H1 (cell line): ENCODE results near the gene KCNC4. TPM values are rescaled to one million over a fixed set of nuclear protein-coding genes. Genes with fewer than 3 reads are reported as not detected.

Experiments
- CTCF ChIA-PET: fragments of 300-600 bp; sonication (Branson Sonifier 250); formaldehyde crosslinking; loops from one replicate; lab custom pipeline; 2021; ENCODE audit not compliant: partially characterized antibody; lab: Charles Lee
- POLR2A ChIA-PET: fragments of 300-600 bp; sonication (Branson Sonifier 250); formaldehyde crosslinking; loops from one replicate; lab custom pipeline; 2021; ENCODE audit warnings: inconsistent platforms; ENCODE audit not compliant: partially characterized antibody; lab: Charles Lee
- DNase-seq, 2 experiments: peaks; one replicate each; pipeline versions ENCODE4 v3.0.0 to v3.0.0-alpha.2; 2010 to 2022; ENCODE audit warnings: low spot score in 2 of 2, low read depth in 1 of 2, mixed read lengths in 1 of 2
- FAIRE-seq: peaks from 2 replicates; lab custom pipeline; 2011; peaks lifted over from hg19 to GRCh38; lab: Jason Lieb, UNC
- H2AFZ ChIP-seq: 2 replicates; pipeline ENCODE4 v1.8.1; 2012; ENCODE audit warnings: low read length, inconsistent platforms
- H2AK5ac ChIP-seq: 2 replicates; pipeline ENCODE4 v1.6.1; 2013; ENCODE audit warnings: low read depth, low read length
- H2BK120ac ChIP-seq: replicated peaks from 2 replicates; pipeline ENCODE3; 2013; ENCODE audit warnings: low read depth, low read length, inconsistent platforms
- H2BK12ac ChIP-seq: 2 replicates; pipeline ENCODE4 v1.6.1; 2013; ENCODE audit warnings: low read depth, low read length
- H2BK15ac ChIP-seq: 2 replicates; pipeline ENCODE4 v1.6.1; 2013; ENCODE audit warnings: low read length
- H2BK20ac ChIP-seq: 2 replicates; pipeline ENCODE4 v1.6.1; 2013; ENCODE audit warnings: low read length
- H2BK5ac ChIP-seq: 2 replicates; pipeline ENCODE4 v1.6.1; 2013; ENCODE audit warnings: low read depth, low read length
- H3K14ac ChIP-seq: 2 replicates; pipeline ENCODE4 v1.6.1; 2013; ENCODE audit warnings: inconsistent platforms; ENCODE audit not compliant: insufficient read length
- H3K18ac ChIP-seq: 2 replicates; pipeline ENCODE4 v1.6.1; 2013; ENCODE audit warnings: low read length; ENCODE audit errors: extremely low read depth
- H3K23ac ChIP-seq: 2 replicates; pipeline ENCODE4 v1.6.1; 2013; ENCODE audit warnings: inconsistent platforms; ENCODE audit not compliant: insufficient read length
- H3K23me2 ChIP-seq: 2 replicates; pipeline ENCODE4 v1.6.1; 2013; ENCODE audit warnings: low read depth, low read length
- H3K27ac ChIP-seq: 2 replicates; pipeline ENCODE4 v1.6.1; 2011; ENCODE audit warnings: low read depth, low read length, inconsistent platforms
- H3K27me3 ChIP-seq, 4 experiments: replicated peaks in 1 of 4; 1 replicate in 1 of 4; 2 replicates in 3 of 4; pipeline versions ENCODE4 v1.6.1 to v1.8.1; 2011 to 2013; ENCODE audit warnings: low read length in 3 of 4, mild to moderate bottlenecking in 3 of 4, inconsistent platforms in 2 of 4, mixed read lengths in 2 of 4, moderate library complexity in 1 of 4; ENCODE audit not compliant: control insufficient read depth in 3 of 4, insufficient read depth in 3 of 4; ENCODE audit errors: extremely low read depth in 1 of 4
- H3K36me3 ChIP-seq, 4 experiments: 2 replicates each; pipeline versions ENCODE4 v1.6.1 to v1.8.1; 2011 to 2013; ENCODE audit warnings: mild to moderate bottlenecking in 4 of 4, low read length in 3 of 4, moderate library complexity in 2 of 4, control low read depth in 1 of 4, inconsistent platforms in 1 of 4; ENCODE audit not compliant: insufficient read depth in 4 of 4, control insufficient read depth in 2 of 4
- H3K4ac ChIP-seq: replicated peaks from 2 replicates; pipeline ENCODE3; 2013; ENCODE audit warnings: low read length, low read depth, mixed read lengths, inconsistent platforms; ENCODE audit not compliant: insufficient read length
- H3K4me1 ChIP-seq, 4 experiments: replicated peaks in 1 of 4; 1 replicate in 1 of 4; 2 replicates in 3 of 4; pipeline versions ENCODE4 v1.6.1 to v1.8.1; 2011 to 2013; ENCODE audit warnings: low read length in 3 of 4, inconsistent platforms in 2 of 4, mixed read lengths in 1 of 4; ENCODE audit not compliant: insufficient read depth in 4 of 4, control insufficient read depth in 3 of 4
- H3K4me2 ChIP-seq, 2 experiments: 2 replicates each; pipeline versions ENCODE4 v1.6.1 to v1.8.1; 2011 to 2013; ENCODE audit warnings: low read depth in 2 of 2, low read length in 2 of 2, control low read depth in 1 of 2, inconsistent platforms in 1 of 2, mild to moderate bottlenecking in 1 of 2; ENCODE audit not compliant: insufficient read depth in 1 of 2
- H3K4me3 ChIP-seq, 4 experiments: fragments of 200-600, 300-600 bp in 1 of 4; sonication (generic), shearing (Covaris generic), sonication (Bioruptor Twin) in 1 of 4; 2 replicates each; pipeline versions ENCODE4 v1.5.1 to v1.8.1; 2011 to 2016; ENCODE audit warnings: low read length in 4 of 4, low read depth in 3 of 4, control low read depth in 2 of 4, inconsistent platforms in 2 of 4, mild to moderate bottlenecking in 2 of 4, mixed read lengths in 1 of 4, moderate library complexity in 1 of 4; ENCODE audit not compliant: insufficient read depth in 2 of 4; ENCODE audit errors: extremely low read depth in 1 of 4
- H3K56ac ChIP-seq: replicated peaks from 2 replicates; pipeline ENCODE3; 2013; ENCODE audit warnings: low read depth, mild to moderate bottlenecking, mixed read lengths, low read length, inconsistent platforms; ENCODE audit not compliant: insufficient read length
- H3K79me1 ChIP-seq: 2 replicates; pipeline ENCODE4 v1.6.1; 2013; ENCODE audit warnings: low read depth, low read length, control low read depth
- H3K79me2 ChIP-seq, 2 experiments: 2 replicates each; pipeline versions ENCODE4 v1.6.1 to v1.8.1; 2012 to 2013; ENCODE audit warnings: low read length in 2 of 2, mild to moderate bottlenecking in 2 of 2, inconsistent platforms in 1 of 2; ENCODE audit not compliant: insufficient read depth in 2 of 2, control insufficient read depth in 1 of 2
- H3K9ac ChIP-seq, 4 experiments: replicated peaks in 1 of 4; 1 replicate in 1 of 4; 2 replicates in 3 of 4; pipeline versions ENCODE4 v1.6.1 to v1.8.1; 2011 to 2013; ENCODE audit warnings: low read depth in 3 of 4, low read length in 3 of 4, control low read depth in 2 of 4, mild to moderate bottlenecking in 2 of 4, moderate library complexity in 2 of 4, inconsistent platforms in 1 of 4; ENCODE audit errors: extremely low read depth in 1 of 4
- H3K9me3 ChIP-seq, 2 experiments: 2 replicates each; pipeline versions ENCODE4 v1.6.1 to v1.8.1; 2012 to 2013; ENCODE audit warnings: mild to moderate bottlenecking in 2 of 2, moderate library complexity in 2 of 2, control low read depth in 1 of 2, inconsistent platforms in 1 of 2, low read depth in 1 of 2, low read length in 1 of 2, mixed read lengths in 1 of 2; ENCODE audit not compliant: insufficient read depth in 2 of 2
- H4K20me1 ChIP-seq, 2 experiments: replicated peaks in 1 of 2; 2 replicates each; pipeline versions ENCODE3 to v1.8.1; 2011 to 2013; ENCODE audit warnings: inconsistent platforms in 2 of 2, low read length in 2 of 2, mild to moderate bottlenecking in 1 of 2; ENCODE audit not compliant: insufficient read depth in 2 of 2, control insufficient read depth in 1 of 2
- H4K5ac ChIP-seq: 2 replicates; pipeline ENCODE4 v1.6.1; 2013; ENCODE audit warnings: low read length, low read depth, mixed read lengths, inconsistent platforms; ENCODE audit not compliant: insufficient read length
- H4K8ac ChIP-seq: 2 replicates; pipeline ENCODE4 v1.8.0; 2013; ENCODE audit warnings: mild to moderate bottlenecking, moderate library complexity, low read length, inconsistent platforms; ENCODE audit not compliant: insufficient read depth; ENCODE audit errors: extremely low read depth
- H4K91ac ChIP-seq: replicated peaks from 2 replicates; pipeline ENCODE3; 2013; ENCODE audit warnings: low read length, mixed read lengths, inconsistent platforms; ENCODE audit not compliant: insufficient read length
- HDAC2 ChIP-seq, 2 experiments: fragments of 300-600 bp in 1 of 2; sonication (generic) in 1 of 2; IDR thresholded peaks; 2 replicates each; pipeline ENCODE4 v1.6.1; 2011 to 2012; ENCODE audit warnings: low read depth in 2 of 2, low read length in 2 of 2, mild to moderate bottlenecking in 2 of 2, moderate library complexity in 2 of 2, borderline replicate concordance in 1 of 2, inconsistent platforms in 1 of 2
- KDM1A ChIP-seq: fragments of 200-600, 300-600 bp; sonication (generic); IDR thresholded peaks from 2 replicates; pipeline ENCODE4 v1.7.1; 2016; ENCODE audit warnings: mild to moderate bottlenecking, low read length, borderline replicate concordance
- KDM4A ChIP-seq: IDR thresholded peaks from one replicate; pipeline ENCODE4 v1.7.1; 2012; ENCODE audit warnings: low read depth, mild to moderate bottlenecking, moderate library complexity, low read length, inconsistent platforms; ENCODE audit not compliant: severe bottlenecking
- PHF8 ChIP-seq: fragments of 200-600 bp; sonication (generic); conservative IDR thresholded peaks from 2 replicates; pipeline ENCODE4 v1.7.1; 2012; ENCODE audit warnings: low read depth, mild to moderate bottlenecking, inconsistent platforms, low read length, moderate library complexity
- SP2 ChIP-seq: IDR thresholded peaks from 2 replicates; pipeline ENCODE4 v1.6.1; 2012; ENCODE audit warnings: mild to moderate bottlenecking, low read length, inconsistent platforms
- SP4 ChIP-seq: IDR thresholded peaks from 2 replicates; pipeline ENCODE4 v1.6.1; 2012; ENCODE audit warnings: low read length, inconsistent platforms
- TAF1 ChIP-seq: IDR thresholded peaks from 2 replicates; pipeline ENCODE4 v1.6.1; 2011; ENCODE audit warnings: mild to moderate bottlenecking, low read depth, low read length
- WGBS, 2 experiments: shearing (Covaris generic) in 1 of 2; methylation state at CpG; one replicate each; pipeline versions ENCODE4 v1.1.6 to v1.1.7; 2013 to 2015; ENCODE audit warnings: low lambda C conversion rate in 2 of 2, mixed read lengths in 2 of 2, inconsistent platforms in 1 of 2, low coverage in 1 of 2, missing lambda C conversion rate in 1 of 2; ENCODE audit not compliant: insufficient replicate concordance in 2 of 2, insufficient coverage in 1 of 2, insufficient read length in 1 of 2; ENCODE audit errors: extremely low coverage in 1 of 2, missing lambda C conversion rate in 1 of 2; 5-methylcytosine and 5-hydroxymethylcytosine counted together
- polyA plus RNA-seq, 7 experiments: library from polyadenylated mRNA; depleted of rRNA in 3 of 7; stranded (reverse) in 5 of 7; unstranded in 2 of 7; fragments of >200 nt in 5 of 7; fragments of 200-250 nt in 2 of 7; gene quantifications; 1 replicate in 5 of 7; 2 replicates in 1 of 7; 4 replicates in 1 of 7; pipeline versions ENCODE4 v1.2.1 to v1.2.3, GENCODE V29; 2011 to 2013; ENCODE audit warnings: missing spikeins in 2 of 7, mixed read lengths in 2 of 7
- total RNA-seq: library from RNA; stranded (reverse); fragmentation: NEBNext Ultra II Directional; extraction: Animal tissue kit (Norgen Biotek cat#: 25700); gene quantifications from 2 replicates; pipeline ENCODE4 v1.2.1, GENCODE V29; 2021
- TF ChIP-seq, protein P1 (sequence below), 3 experiments: IDR thresholded peaks; 1 replicate in 2 of 3; 2 replicates in 1 of 3; pipeline versions ENCODE4 v1.5.1 to v1.6.1; 2011; ENCODE audit warnings: low read length in 3 of 3, mild to moderate bottlenecking in 3 of 3, inconsistent platforms in 2 of 3, low read depth in 1 of 3, moderate library complexity in 1 of 3; ENCODE audit not compliant: insufficient read depth in 1 of 3; ENCODE audit errors: control extremely low read depth in 1 of 3

KCNC4 gene
- total and polyA plus RNA-seq, 2 of the 8 experiments (the other 6 are each of a cell fraction or from before 2014, with no cell fraction given): 8.1 to 11.2 TPM

DNA sequence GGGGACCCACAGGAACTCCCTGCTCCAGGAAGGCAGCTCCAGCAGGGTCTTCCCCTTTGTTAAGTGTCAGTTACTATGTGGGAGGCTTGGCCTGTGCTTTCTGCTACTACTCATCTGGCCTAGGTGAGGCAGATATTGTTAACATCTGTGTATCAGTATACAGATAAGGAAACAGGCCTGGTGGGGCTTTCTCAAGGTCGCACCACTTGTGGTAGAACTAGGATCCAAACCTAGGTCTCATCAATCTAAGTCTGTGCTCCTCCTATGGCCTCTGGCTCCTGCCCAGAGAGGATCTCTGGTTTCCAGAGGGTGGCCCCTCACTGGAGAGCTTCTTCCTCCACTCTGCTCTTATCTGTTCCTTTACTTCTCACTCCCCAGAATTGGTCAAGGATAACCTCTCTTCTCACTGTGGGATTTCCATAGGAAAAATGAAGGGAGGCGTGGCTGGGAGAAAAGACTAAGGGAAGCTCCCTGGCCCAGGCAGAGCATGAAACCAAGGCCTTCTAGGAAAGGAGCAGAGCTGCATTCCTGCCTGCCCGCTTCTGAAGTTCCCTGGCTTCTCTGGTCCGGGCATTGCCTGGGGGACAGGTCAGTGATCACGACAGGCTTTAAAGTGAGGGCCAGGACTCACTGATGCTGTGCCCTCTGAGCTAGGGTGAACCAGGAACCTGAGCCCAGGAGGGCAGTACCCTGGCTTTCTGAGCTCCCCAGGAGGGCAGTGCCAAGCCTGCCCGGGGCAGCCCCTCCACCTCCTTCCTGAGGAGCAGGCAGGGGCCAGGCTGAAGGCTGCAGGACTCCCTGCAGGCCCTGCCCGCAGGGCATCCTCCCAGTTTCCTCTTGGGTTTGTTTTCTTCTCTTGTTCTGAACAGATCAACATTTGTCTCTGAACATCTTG lies 5.8 kb downstream of the KCNC4 start:
- peaks cover 0 to 16% of the 10 kb centered on the region in 2 experiments for H4K20me1 ChIP-seq
- peaks cover 11% of the 10 kb centered on the region; the same call in 1 of the 2 replicates for H3K23me2 ChIP-seq
- CTCF ChIA-PET: interaction anchor here (0.8 to 19.1 kb wide), 9 partner anchors 8 to 280 kb away, joined by 3 to 1001 read pairs (median 5); no protein-coding TSS in a partner anchor
- no peak overlapping the region for H4K8ac ChIP-seq
- no peak overlapping the region for H3K27ac ChIP-seq
- no peaks in the 10 kb centered on the region for H3K9me3 ChIP-seq
- no peak for DNase-seq
- H2BK5ac ChIP-seq: no peak overlapping the region
- no peak for FAIRE-seq
- POLR2A ChIA-PET: interaction anchor here (1.0 kb wide), 1 partner anchor 28 kb away, joined by 3 read pairs; no protein-coding TSS in a partner anchor
- no peak overlapping the region for H3K4ac ChIP-seq
- H3K27me3 ChIP-seq: peaks cover 5 to 18% (median 18%) of the 10 kb centered on the region in 4 experiments; a peak in 6 of 7 replicates
- no peak overlapping the region for H3K56ac ChIP-seq
- H3K9ac ChIP-seq: no peak overlapping the region
- H2BK120ac ChIP-seq: no peak overlapping the region
- H2AFZ ChIP-seq: no peak overlapping the region
- no peak overlapping the region for H4K5ac ChIP-seq
- no peak overlapping the region for H2BK15ac ChIP-seq
- H2BK20ac ChIP-seq: no peak overlapping the region
- no peak overlapping the region for H3K18ac ChIP-seq
- H4K91ac ChIP-seq: no peak overlapping the region
- no peaks in the 10 kb centered on the region for H3K79me2 ChIP-seq
- H3K14ac ChIP-seq: no peak overlapping the region
- no peak overlapping the region for H3K4me2 ChIP-seq
- no peak overlapping the region for H3K4me3 ChIP-seq
- no peak overlapping the region for H2BK12ac ChIP-seq
- no peak overlapping the region for H2AK5ac ChIP-seq
- no peak overlapping the region for H3K23ac ChIP-seq
- no peaks in the 10 kb centered on the region for H3K36me3 ChIP-seq
- peaks cover 0 to 18% (median 16%) of the 10 kb centered on the region in 4 experiments; a peak in 6 of 7 replicates for H3K4me1 ChIP-seq
- H3K79me1 ChIP-seq: no peaks in the 10 kb centered on the region; the same call in 1 of the 2 replicates
- WGBS, 2 experiments: 90% methylated on average over 7 of the region's 7 CpGs; no CpG with 5 or more reads in 1 of the 2 experiments
- no peak for TF ChIP-seq PHF8
- TF ChIP-seq SP4: no peak
- TF ChIP-seq SP2: no peak
- TF ChIP-seq KDM4A: no peak
- TF ChIP-seq TAF1: no peak
- TF ChIP-seq, protein P1, sequence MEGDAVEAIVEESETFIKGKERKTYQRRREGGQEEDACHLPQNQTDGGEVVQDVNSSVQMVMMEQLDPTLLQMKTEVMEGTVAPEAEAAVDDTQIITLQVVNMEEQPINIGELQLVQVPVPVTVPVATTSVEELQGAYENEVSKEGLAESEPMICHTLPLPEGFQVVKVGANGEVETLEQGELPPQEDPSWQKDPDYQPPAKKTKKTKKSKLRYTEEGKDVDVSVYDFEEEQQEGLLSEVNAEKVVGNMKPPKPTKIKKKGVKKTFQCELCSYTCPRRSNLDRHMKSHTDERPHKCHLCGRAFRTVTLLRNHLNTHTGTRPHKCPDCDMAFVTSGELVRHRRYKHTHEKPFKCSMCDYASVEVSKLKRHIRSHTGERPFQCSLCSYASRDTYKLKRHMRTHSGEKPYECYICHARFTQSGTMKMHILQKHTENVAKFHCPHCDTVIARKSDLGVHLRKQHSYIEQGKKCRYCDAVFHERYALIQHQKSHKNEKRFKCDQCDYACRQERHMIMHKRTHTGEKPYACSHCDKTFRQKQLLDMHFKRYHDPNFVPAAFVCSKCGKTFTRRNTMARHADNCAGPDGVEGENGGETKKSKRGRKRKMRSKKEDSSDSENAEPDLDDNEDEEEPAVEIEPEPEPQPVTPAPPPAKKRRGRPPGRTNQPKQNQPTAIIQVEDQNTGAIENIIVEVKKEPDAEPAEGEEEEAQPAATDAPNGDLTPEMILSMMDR (IDR thresholded peaks at IDR 0.05; ENCODE audit: control extremely low read depth in 1 of 3, insufficient read depth in 1 of 3, low read depth in 1 of 3, low read length in 3 of 3): no peak
- no peak for TF ChIP-seq HDAC2 (IDR thresholded peaks at IDR 0.05; ENCODE audit: borderline replicate concordance in 1 of 2, low read depth in 2 of 2, low read length in 2 of 2)
- TF ChIP-seq KDM1A: no peak
